Liver (tissue), 9 donors: ENCODE measurements around the gene LLGL1. TPM values are rescaled to one million over a fixed set of nuclear protein-coding genes. Genes with fewer than 3 reads are reported as not detected.

Source experiments
- DNase-seq: peaks from one replicate; pipeline ENCODE4 v3.0.0-alpha.2; 2017; ENCODE audit warnings: low spot score
- H3K27ac ChIP-seq, 2 donors: one replicate each; pipeline ENCODE4 v1.7.0; 2013; ENCODE audit warnings: inconsistent platforms in 2 of 2, low read length in 2 of 2, control low read depth in 1 of 2, low read depth in 1 of 2, mild to moderate bottlenecking in 1 of 2
- H3K27me3 ChIP-seq, 4 donors: one replicate each; pipeline versions ENCODE4 v1.6.1 to v1.7.0; 2013; ENCODE audit warnings: low read length in 3 of 4, inconsistent platforms in 1 of 4, mild to moderate bottlenecking in 1 of 4, moderate library complexity in 1 of 4; ENCODE audit not compliant: control insufficient read depth in 4 of 4, insufficient read depth in 4 of 4
- H3K36me3 ChIP-seq, 4 donors: one replicate each; pipeline versions ENCODE4 v1.6.1 to v1.7.0; 2013; ENCODE audit warnings: low read length in 3 of 4, mild to moderate bottlenecking in 3 of 4, low read depth in 1 of 4, moderate library complexity in 1 of 4; ENCODE audit not compliant: control insufficient read depth in 4 of 4, insufficient read depth in 3 of 4
- H3K4me1 ChIP-seq, 4 donors: one replicate each; pipeline versions ENCODE4 v1.6.1 to v1.7.0; 2013; ENCODE audit warnings: low read length in 3 of 4, mild to moderate bottlenecking in 3 of 4, moderate library complexity in 1 of 4; ENCODE audit not compliant: control insufficient read depth in 4 of 4, insufficient read depth in 4 of 4
- H3K4me3 ChIP-seq, 3 donors: one replicate each; pipeline versions ENCODE4 v1.6.1 to v1.7.0; 2013; ENCODE audit warnings: low read length in 3 of 3, control low read depth in 1 of 3, low read depth in 1 of 3, mild to moderate bottlenecking in 1 of 3
- H3K9ac ChIP-seq, 2 donors: one replicate each; pipeline ENCODE4 v1.7.0; 2013; ENCODE audit warnings: low read length in 2 of 2, mild to moderate bottlenecking in 2 of 2, moderate library complexity in 2 of 2, control low read depth in 1 of 2, low read depth in 1 of 2
- H3K9me3 ChIP-seq, 4 donors: one replicate each; pipeline versions ENCODE4 v1.6.1 to v1.7.0; 2013; ENCODE audit warnings: low read length in 3 of 4; ENCODE audit not compliant: control insufficient read depth in 4 of 4
- ATF3 ChIP-seq: IDR thresholded peaks from 2 replicates; pipeline ENCODE4 v1.6.1; 2016; ENCODE audit warnings: antibody characterized with exemption
- FOXA1 ChIP-seq: IDR thresholded peaks from 2 replicates; pipeline ENCODE4 v1.6.1; 2016; ENCODE audit warnings: antibody characterized with exemption
- FOXA2 ChIP-seq: IDR thresholded peaks from 2 replicates; pipeline ENCODE4 v1.6.1; 2016; ENCODE audit warnings: antibody characterized with exemption
- GABPA ChIP-seq, 2 donors: IDR thresholded peaks in 1 of 2; conservative IDR thresholded peaks in 1 of 2; 2 replicates each; pipeline ENCODE4 v1.6.1; 2016; ENCODE audit warnings: antibody characterized with exemption in 2 of 2, mild to moderate bottlenecking in 1 of 2, moderate library complexity in 1 of 2
- HNF4A ChIP-seq, 2 donors: conservative IDR thresholded peaks; 2 replicates each; pipeline ENCODE4 v1.6.1; 2016; ENCODE audit warnings: antibody characterized with exemption in 2 of 2, mild to moderate bottlenecking in 2 of 2
- HNF4G ChIP-seq: IDR thresholded peaks from 2 replicates; pipeline ENCODE4 v1.6.1; 2016; ENCODE audit warnings: antibody characterized with exemption
- JUND ChIP-seq, 2 donors: IDR thresholded peaks; 2 replicates each; pipeline ENCODE4 v1.6.1; 2016; ENCODE audit warnings: antibody characterized with exemption in 2 of 2
- MAX ChIP-seq: IDR thresholded peaks from 2 replicates; pipeline ENCODE4 v1.6.1; 2016; ENCODE audit warnings: antibody characterized with exemption
- NR2F2 ChIP-seq: IDR thresholded peaks from 2 replicates; pipeline ENCODE4 v1.6.1; 2016; ENCODE audit warnings: antibody characterized with exemption
- SP1 ChIP-seq: IDR thresholded peaks from 2 replicates; pipeline ENCODE4 v1.6.1; 2018; ENCODE audit warnings: antibody characterized with exemption, mild to moderate bottlenecking
- TAF1 ChIP-seq: conservative IDR thresholded peaks from 2 replicates; pipeline ENCODE4 v1.6.1; 2016; ENCODE audit warnings: antibody characterized with exemption, mild to moderate bottlenecking
- YY1 ChIP-seq: IDR thresholded peaks from 2 replicates; pipeline ENCODE4 v1.6.1; 2016; ENCODE audit warnings: antibody characterized with exemption, mild to moderate bottlenecking
- WGBS: extraction: QIAGEN DNeasy Blood & Tissue Kit; methylation state at CpG from one replicate; pipeline ENCODE4 v1.1.7; 2013; 5-methylcytosine and 5-hydroxymethylcytosine counted together
- polyA plus RNA-seq, 2 donors: library from polyadenylated mRNA; stranded (reverse) in 1 of 2; unstranded in 1 of 2; fragments of 200-250 nt in 1 of 2; fragments of >200 nt in 1 of 2; fragmentation: Nextera tagmentation in 1 of 2; extraction: Ambion mirVana in 1 of 2; gene quantifications; one replicate each; pipeline versions ENCODE4 v1.2.1 to v1.2.3, GENCODE V29; 2013 to 2015
- total RNA-seq, 2 donors: library from RNA; depleted of rRNA; stranded (reverse); fragments of >200 nt; gene quantifications; one replicate each; pipeline ENCODE4 v1.2.3, GENCODE V29; 2014
- TF ChIP-seq, protein P1 (sequence below): IDR thresholded peaks from 2 replicates; pipeline ENCODE4 v1.6.1; 2016; ENCODE audit warnings: antibody characterized with exemption
- TF ChIP-seq, protein P2 (sequence below): fragments of 150-350 bp; IDR thresholded peaks from 2 replicates; pipeline ENCODE4 v1.5.1; 2017; ENCODE audit warnings: improper control_type of control experiment, low read depth, low read length; ENCODE audit not compliant: missing input control
- donor health status: healthy.
- donor health status: healthy.
- donor health status: healthy.
- donor health status: healthy.
- donor health status: healthy.

LLGL1 gene
- total and polyA plus RNA-seq, 4 donors, result 0.39 to 12.0 (median 2.8) TPM

DNA sequence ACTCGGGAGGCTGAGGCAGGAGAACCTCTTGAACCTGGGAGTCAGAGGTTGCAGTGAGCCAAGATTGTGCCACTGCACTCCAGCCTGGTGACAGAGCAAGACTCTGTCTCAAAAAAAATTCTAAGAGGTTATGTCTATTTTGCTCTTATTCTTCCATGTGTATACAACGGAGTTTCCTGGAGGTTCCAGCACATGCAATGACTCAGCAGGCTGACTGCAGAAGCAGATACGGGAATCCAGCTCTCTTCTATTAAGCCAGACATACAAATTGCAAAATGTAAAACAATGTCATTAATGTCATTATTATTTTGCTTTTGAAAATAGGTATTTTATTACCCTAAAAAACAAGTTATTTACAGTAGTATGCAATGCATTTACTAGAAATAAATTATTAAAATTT, 53.4 kb downstream of the LLGL1 start:
- Histone ChIP-seq H3K36me3 (peaks cover 21 to 78% (median 44%) of the 10 kb centered on the region in 4 donors), H3K4me3 (no peak overlapping the region), H3K9me3 (no peaks in the 10 kb centered on the region), H3K4me1 (no peaks in the 10 kb centered on the region), H3K27ac (no peak overlapping the region), H3K27me3 (no peaks in the 10 kb centered on the region), H3K9ac (no peak overlapping the region)
- no peak for TF ChIP-seq MAX
- DNase-seq, result no peak
- 91% methylated on average over 3 of the region's 3 CpGs for WGBS

DNA sequence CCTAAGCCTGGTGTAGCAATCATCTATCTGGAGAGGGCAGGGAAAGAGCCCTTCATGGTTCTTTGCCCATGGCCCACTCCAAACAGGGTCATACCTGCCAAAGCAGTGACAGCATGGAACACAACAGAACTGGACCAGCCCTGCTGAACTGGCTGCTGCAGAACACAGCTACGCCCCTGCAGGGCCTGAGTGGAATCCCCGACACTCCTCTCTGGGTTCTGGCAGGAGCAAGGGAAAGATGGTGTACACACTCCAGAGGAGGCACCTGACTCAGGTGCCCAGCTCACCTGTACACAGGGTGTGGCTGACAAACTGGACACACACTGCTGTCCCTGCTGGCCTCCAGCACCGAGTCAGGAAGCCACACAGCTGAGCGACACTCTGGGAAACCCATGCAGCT, 54.8 kb downstream of the LLGL1 start:
- Histone ChIP-seq H3K9me3 (no peaks in the 10 kb centered on the region), H3K27ac (no peak overlapping the region), H3K4me3 (no peak overlapping the region), H3K36me3 (peaks cover 18 to 83% (median 52%) of the 10 kb centered on the region in 4 donors), H3K4me1 (no peaks in the 10 kb centered on the region), H3K9ac (no peak overlapping the region), H3K27me3 (no peaks in the 10 kb centered on the region)
- no peak for DNase-seq
- TF ChIP-seq NR2F2, result no peak
- TF ChIP-seq FOXA2, result no peak
- TF ChIP-seq HNF4G, result no peak
- 98% methylated on average over 4 of the region's 4 CpGs for WGBS

DNA sequence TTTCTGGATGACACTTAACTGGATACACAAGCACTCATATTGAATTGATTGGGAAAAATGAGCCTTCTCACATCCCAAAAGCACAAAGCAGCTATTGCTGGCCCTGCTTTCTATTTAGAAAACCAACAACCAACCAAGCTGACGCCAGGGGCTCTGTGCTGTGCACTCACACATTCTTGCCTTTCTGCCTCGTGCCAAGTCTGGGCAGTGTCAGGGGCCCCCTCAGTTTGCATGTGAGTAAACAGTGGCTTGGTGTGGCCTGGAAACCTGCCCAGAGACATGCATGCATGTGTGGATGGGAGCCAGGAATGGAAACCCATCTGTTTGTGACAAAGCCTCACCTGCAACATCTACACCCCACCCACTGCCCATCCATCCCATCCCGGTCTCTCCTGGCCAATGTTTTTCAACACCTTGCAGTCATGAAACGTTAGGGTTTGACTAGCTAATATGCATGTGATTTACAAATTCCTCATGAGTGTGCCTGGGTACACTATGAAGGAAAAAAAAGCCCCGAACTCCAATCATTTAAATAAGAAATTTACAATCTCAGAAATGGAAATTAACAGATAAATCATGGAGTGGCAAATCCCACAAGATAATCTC, 55.4 kb downstream of the LLGL1 start:
- Histone ChIP-seq H3K27me3 (no peaks in the 10 kb centered on the region), H3K27ac (no peak overlapping the region), H3K36me3 (peaks cover 18 to 88% (median 54%) of the 10 kb centered on the region in 4 donors), H3K9me3 (no peaks in the 10 kb centered on the region), H3K4me3 (no peak overlapping the region), H3K4me1 (no peaks in the 10 kb centered on the region), H3K9ac (no peak overlapping the region)
- TF ChIP-seq JUND (IDR thresholded peaks at IDR 0.05) (no peak), TAF1 (no peak), GABPA (IDR thresholded peaks at IDR 0.05 in 1 of 2, conservative IDR thresholded peaks at IDR 0.05 in 1 of 2) (no peak), ATF3 (no peak), FOXA1 (no peak), HNF4A (conservative IDR thresholded peaks at IDR 0.05) (no peak), YY1 (no peak), FOXA2 (no peak), HNF4G (no peak), SP1 (no peak), MAX (no peak)
- TF ChIP-seq, protein P1, sequence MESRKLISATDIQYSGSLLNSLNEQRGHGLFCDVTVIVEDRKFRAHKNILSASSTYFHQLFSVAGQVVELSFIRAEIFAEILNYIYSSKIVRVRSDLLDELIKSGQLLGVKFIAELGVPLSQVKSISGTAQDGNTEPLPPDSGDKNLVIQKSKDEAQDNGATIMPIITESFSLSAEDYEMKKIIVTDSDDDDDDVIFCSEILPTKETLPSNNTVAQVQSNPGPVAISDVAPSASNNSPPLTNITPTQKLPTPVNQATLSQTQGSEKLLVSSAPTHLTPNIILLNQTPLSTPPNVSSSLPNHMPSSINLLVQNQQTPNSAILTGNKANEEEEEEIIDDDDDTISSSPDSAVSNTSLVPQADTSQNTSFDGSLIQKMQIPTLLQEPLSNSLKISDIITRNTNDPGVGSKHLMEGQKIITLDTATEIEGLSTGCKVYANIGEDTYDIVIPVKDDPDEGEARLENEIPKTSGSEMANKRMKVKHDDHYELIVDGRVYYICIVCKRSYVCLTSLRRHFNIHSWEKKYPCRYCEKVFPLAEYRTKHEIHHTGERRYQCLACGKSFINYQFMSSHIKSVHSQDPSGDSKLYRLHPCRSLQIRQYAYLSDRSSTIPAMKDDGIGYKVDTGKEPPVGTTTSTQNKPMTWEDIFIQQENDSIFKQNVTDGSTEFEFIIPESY, result no peak
- TF ChIP-seq, protein P2, sequence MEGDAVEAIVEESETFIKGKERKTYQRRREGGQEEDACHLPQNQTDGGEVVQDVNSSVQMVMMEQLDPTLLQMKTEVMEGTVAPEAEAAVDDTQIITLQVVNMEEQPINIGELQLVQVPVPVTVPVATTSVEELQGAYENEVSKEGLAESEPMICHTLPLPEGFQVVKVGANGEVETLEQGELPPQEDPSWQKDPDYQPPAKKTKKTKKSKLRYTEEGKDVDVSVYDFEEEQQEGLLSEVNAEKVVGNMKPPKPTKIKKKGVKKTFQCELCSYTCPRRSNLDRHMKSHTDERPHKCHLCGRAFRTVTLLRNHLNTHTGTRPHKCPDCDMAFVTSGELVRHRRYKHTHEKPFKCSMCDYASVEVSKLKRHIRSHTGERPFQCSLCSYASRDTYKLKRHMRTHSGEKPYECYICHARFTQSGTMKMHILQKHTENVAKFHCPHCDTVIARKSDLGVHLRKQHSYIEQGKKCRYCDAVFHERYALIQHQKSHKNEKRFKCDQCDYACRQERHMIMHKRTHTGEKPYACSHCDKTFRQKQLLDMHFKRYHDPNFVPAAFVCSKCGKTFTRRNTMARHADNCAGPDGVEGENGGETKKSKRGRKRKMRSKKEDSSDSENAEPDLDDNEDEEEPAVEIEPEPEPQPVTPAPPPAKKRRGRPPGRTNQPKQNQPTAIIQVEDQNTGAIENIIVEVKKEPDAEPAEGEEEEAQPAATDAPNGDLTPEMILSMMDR, result no peak
- 83% methylated on average over 5 of the region's 5 CpGs for WGBS
- DNase-seq, result no peak
